Panc1 (cell line): ENCODE results near the gene YAP1. TPM values are rescaled to one million over a fixed set of nuclear protein-coding genes. Genes with fewer than 3 reads are reported as not detected.

ENCODE experiments used
- ATAC-seq: fragments of 200-7000 bp; cut with Tn5 transposase; 2 replicates; pipeline ENCODE4 v1.9.1; 2020; ENCODE audit warnings: mild to moderate bottlenecking, moderate library complexity
- BruUV-seq: library from RNA; stranded (reverse); fragments of 400-500 nt; replicated peaks from 2 replicates; lab custom pipeline; 2021; lab: Mats Ljungman, UMichigan
- CTCF ChIA-PET: fragments of 300-600 bp; sonication (Branson Sonifier 250); formaldehyde crosslinking; loops from one replicate; lab custom pipeline; 2022; ENCODE audit warnings: antibody characterized with exemption; lab: Charles Lee
- POLR2A ChIA-PET: fragments of 300-600 bp; sonication (Branson Sonifier 250); formaldehyde crosslinking; loops from one replicate; lab custom pipeline; 2022; ENCODE audit warnings: antibody characterized with exemption; lab: Charles Lee
- DNase-seq: peaks from one replicate; pipeline ENCODE4 v3.0.0-alpha.2; 2010; ENCODE audit warnings: low read depth, low spot score
- H3K27ac ChIP-seq: 2 replicates; pipeline ENCODE4 v1.5.1; 2011; ENCODE audit warnings: mild to moderate bottlenecking, low read length, inconsistent platforms
- H3K27me3 ChIP-seq: fragments of 200-500 bp; sonication (Bioruptor generic); 2 replicates; pipeline ENCODE4 v1.6.0; 2014; ENCODE audit warnings: low read length, inconsistent platforms; ENCODE audit not compliant: control insufficient read depth, insufficient read depth
- H3K36me3 ChIP-seq: fragments of 200-500 bp; sonication (Bioruptor generic); 2 replicates; pipeline ENCODE4 v1.5.1; 2014; ENCODE audit warnings: inconsistent platforms, mild to moderate bottlenecking, low read length, moderate library complexity; ENCODE audit not compliant: control insufficient read depth, insufficient read depth
- H3K4me1 ChIP-seq: 2 replicates; pipeline ENCODE4 v1.5.1; 2011; ENCODE audit warnings: inconsistent platforms, mild to moderate bottlenecking, low read length, moderate library complexity; ENCODE audit not compliant: control insufficient read depth, insufficient read depth
- H3K4me3 ChIP-seq, 2 experiments: 2 replicates each; pipeline ENCODE4 v1.5.1; 2011 to 2012; ENCODE audit warnings: low read depth in 2 of 2, low read length in 2 of 2, mild to moderate bottlenecking in 2 of 2, inconsistent platforms in 1 of 2, moderate library complexity in 1 of 2
- H3K9me3 ChIP-seq: fragments of 200-500 bp; sonication (Bioruptor generic); 2 replicates; pipeline ENCODE4 v1.5.1; 2014; ENCODE audit warnings: low read depth, mild to moderate bottlenecking, inconsistent platforms, low read length, moderate library complexity; ENCODE audit not compliant: control insufficient read depth, insufficient read depth
- POLR2AphosphoS5 ChIP-seq: IDR thresholded peaks from 2 replicates; pipeline ENCODE4 v1.6.1; 2012; ENCODE audit warnings: mild to moderate bottlenecking, low read depth, low read length, moderate library complexity
- SIN3A ChIP-seq: IDR thresholded peaks from 2 replicates; pipeline ENCODE4 v1.6.1; 2012; ENCODE audit warnings: low read depth, mild to moderate bottlenecking, low read length, moderate library complexity, borderline replicate concordance; ENCODE audit not compliant: insufficient read depth
- TCF7L2 ChIP-seq: IDR thresholded peaks from 2 replicates; pipeline ENCODE4 v1.6.1; 2011; ENCODE audit warnings: mild to moderate bottlenecking, low read depth, low read length, inconsistent platforms
- in situ Hi-C: cut with HindIII; loops from 2 replicates; pipeline ENCODE4 v1.10.0; 2016; ENCODE audit warnings: low sequenced_read_pairs, low pct_unique_long_range_greater_than_20kb
- intact Hi-C: fragments of 100-400 bp; cut with micrococcal nuclease; formaldehyde crosslinking; loops from one replicate; pipeline ENCODE4 v1.10.0; 2022; ENCODE audit not compliant: unreplicated experiment
- total RNA-seq: library from RNA; stranded (reverse); gene quantifications from one replicate; pipeline ENCODE4 v1.2.1, GENCODE V29; 2021; ENCODE audit not compliant: unreplicated experiment
- TF ChIP-seq, protein P1 (sequence below): fragments of 450-650 bp; IDR thresholded peaks from 2 replicates; pipeline ENCODE4 v1.5.1; 2017; ENCODE audit warnings: mild to moderate bottlenecking
- TF ChIP-seq, protein P2 (sequence below), 2 experiments: IDR thresholded peaks; 2 replicates each; pipeline ENCODE4 v1.6.1; 2011 to 2012; ENCODE audit warnings: low read depth in 2 of 2, control low read depth in 1 of 2, low read length in 1 of 2, mild to moderate bottlenecking in 1 of 2, moderate library complexity in 1 of 2; ENCODE audit not compliant: insufficient read depth in 1 of 2

YAP1 gene
- total RNA-seq, 1 experiment from 2014 or later: 158 TPM

DNA sequence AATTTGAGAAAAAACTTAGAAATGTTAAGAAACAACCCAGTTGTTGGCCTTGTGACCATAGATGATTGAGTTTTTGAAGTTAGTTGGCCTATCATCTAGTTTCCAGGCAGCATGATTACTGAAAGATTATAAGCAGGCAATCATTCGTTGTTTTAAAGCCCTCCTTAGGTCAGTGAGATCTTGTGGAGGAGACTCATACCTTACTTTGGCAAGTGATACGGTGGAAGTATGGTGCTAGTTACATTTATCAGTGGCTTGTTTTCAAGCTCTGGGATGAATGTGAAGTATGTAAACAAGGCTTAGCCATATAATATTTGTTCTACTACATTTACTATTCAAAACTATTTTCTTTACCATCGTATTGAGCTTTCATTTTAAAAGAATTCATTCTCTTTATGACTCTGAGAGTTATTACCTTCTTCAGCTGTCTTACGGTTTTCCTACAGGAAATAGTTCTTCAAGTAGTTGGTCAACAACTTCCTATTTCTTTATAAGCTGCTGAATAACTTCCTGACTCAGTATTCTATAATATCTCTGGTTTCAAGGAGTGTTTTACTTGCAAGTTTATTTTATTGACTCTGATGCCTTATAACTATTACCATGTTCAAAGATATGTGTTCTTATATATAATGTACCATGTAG lies 7.3 kb downstream of the YAP1 start:
- intact Hi-C loops: no loop called here
- no TSS peak for BruUV-seq
- Histone ChIP-seq H3K27ac (peak overlapping the region; percentile 68), H3K27me3 (no peaks in the 10 kb centered on the region), H3K9me3 (no peaks in the 10 kb centered on the region), H3K4me3 (no peak overlapping the region), H3K36me3 (peaks cover 37% of the 10 kb centered on the region), H3K4me1 (peaks cover 90% of the 10 kb centered on the region)
- DNase-seq (no peak), ATAC-seq (no peak)
- in situ Hi-C loops: no loop called here
- TF ChIP-seq, protein P1, sequence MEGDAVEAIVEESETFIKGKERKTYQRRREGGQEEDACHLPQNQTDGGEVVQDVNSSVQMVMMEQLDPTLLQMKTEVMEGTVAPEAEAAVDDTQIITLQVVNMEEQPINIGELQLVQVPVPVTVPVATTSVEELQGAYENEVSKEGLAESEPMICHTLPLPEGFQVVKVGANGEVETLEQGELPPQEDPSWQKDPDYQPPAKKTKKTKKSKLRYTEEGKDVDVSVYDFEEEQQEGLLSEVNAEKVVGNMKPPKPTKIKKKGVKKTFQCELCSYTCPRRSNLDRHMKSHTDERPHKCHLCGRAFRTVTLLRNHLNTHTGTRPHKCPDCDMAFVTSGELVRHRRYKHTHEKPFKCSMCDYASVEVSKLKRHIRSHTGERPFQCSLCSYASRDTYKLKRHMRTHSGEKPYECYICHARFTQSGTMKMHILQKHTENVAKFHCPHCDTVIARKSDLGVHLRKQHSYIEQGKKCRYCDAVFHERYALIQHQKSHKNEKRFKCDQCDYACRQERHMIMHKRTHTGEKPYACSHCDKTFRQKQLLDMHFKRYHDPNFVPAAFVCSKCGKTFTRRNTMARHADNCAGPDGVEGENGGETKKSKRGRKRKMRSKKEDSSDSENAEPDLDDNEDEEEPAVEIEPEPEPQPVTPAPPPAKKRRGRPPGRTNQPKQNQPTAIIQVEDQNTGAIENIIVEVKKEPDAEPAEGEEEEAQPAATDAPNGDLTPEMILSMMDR: no peak
- TF ChIP-seq SIN3A (no peak), TCF7L2 (no peak), POLR2AphosphoS5 (no peak)
- TF ChIP-seq, protein P2, sequence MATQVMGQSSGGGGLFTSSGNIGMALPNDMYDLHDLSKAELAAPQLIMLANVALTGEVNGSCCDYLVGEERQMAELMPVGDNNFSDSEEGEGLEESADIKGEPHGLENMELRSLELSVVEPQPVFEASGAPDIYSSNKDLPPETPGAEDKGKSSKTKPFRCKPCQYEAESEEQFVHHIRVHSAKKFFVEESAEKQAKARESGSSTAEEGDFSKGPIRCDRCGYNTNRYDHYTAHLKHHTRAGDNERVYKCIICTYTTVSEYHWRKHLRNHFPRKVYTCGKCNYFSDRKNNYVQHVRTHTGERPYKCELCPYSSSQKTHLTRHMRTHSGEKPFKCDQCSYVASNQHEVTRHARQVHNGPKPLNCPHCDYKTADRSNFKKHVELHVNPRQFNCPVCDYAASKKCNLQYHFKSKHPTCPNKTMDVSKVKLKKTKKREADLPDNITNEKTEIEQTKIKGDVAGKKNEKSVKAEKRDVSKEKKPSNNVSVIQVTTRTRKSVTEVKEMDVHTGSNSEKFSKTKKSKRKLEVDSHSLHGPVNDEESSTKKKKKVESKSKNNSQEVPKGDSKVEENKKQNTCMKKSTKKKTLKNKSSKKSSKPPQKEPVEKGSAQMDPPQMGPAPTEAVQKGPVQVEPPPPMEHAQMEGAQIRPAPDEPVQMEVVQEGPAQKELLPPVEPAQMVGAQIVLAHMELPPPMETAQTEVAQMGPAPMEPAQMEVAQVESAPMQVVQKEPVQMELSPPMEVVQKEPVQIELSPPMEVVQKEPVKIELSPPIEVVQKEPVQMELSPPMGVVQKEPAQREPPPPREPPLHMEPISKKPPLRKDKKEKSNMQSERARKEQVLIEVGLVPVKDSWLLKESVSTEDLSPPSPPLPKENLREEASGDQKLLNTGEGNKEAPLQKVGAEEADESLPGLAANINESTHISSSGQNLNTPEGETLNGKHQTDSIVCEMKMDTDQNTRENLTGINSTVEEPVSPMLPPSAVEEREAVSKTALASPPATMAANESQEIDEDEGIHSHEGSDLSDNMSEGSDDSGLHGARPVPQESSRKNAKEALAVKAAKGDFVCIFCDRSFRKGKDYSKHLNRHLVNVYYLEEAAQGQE (IDR thresholded peaks at IDR 0.05; ENCODE audit: insufficient read depth in 1 of 2, low read depth in 2 of 2, low read length in 1 of 2): no peak
- ChIA-PET POLR2A (no interaction called here), CTCF (interaction anchor here (0.7 kb wide), 1 partner anchor 168 kb away, joined by 8 read pairs; no protein-coding TSS in a partner anchor)

DNA sequence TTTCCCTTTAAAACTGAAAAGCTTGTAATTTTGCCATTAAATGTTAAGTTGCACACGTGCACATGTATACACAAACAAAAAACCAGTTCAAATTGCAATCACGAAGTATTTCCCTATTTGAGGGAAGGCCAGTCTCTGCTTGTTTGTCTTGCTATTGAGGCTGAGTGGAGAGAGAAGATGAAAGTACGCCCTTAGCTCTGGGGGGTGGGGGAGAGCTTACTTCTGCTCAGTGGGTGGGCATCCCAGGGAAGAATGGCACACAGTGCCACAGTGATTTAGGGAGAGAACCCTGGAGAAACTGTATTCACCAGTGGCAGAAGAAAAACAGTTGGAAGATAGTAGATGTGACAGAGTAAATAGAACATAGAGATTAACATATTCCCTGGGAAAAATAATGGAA lies 8.7 kb downstream of the YAP1 start:
- ATAC-seq (no peak), DNase-seq (no peak)
- BruUV-seq: no TSS peak
- ChIA-PET CTCF (interaction anchor here (0.8 kb wide), 1 partner anchor 135 kb away, joined by 3 read pairs; no protein-coding TSS in a partner anchor), POLR2A (no interaction called here)
- TF ChIP-seq TCF7L2: no peak
- TF ChIP-seq, protein P2 (IDR thresholded peaks at IDR 0.05; ENCODE audit: insufficient read depth in 1 of 2, low read depth in 2 of 2, low read length in 1 of 2): no peak
- no peak for TF ChIP-seq SIN3A
- no peak for TF ChIP-seq POLR2AphosphoS5
- Histone ChIP-seq H3K27ac (peak overlapping the region; percentile 67), H3K36me3 (peaks cover 32% of the 10 kb centered on the region), H3K9me3 (no peaks in the 10 kb centered on the region), H3K27me3 (no peaks in the 10 kb centered on the region), H3K4me1 (peaks cover 76% of the 10 kb centered on the region), H3K4me3 (no peak overlapping the region)
- in situ Hi-C loops: no loop called here
- intact Hi-C loops: no loop called here
